GM18517 (cell line): ENCODE results near the gene C1GALT1.
A peak's percentile ranks its signal among the peaks of the same experiment; 100 is the strongest.
"Not testable (repeated sequence)": the region's sequence is repeated elsewhere in the genome, so short reads cannot be mapped to it uniquely, and the experiment has no call there.

ENCODE experiments used
- ATAC-seq: cut with Tn5 transposase; IDR thresholded peaks from one replicate; pipeline ENCODE4 v1.9.1; 2021; ENCODE audit warnings: mild to moderate bottlenecking, moderate library complexity; ENCODE audit not compliant: unreplicated experiment

Gene C1GALT1

DNA sequence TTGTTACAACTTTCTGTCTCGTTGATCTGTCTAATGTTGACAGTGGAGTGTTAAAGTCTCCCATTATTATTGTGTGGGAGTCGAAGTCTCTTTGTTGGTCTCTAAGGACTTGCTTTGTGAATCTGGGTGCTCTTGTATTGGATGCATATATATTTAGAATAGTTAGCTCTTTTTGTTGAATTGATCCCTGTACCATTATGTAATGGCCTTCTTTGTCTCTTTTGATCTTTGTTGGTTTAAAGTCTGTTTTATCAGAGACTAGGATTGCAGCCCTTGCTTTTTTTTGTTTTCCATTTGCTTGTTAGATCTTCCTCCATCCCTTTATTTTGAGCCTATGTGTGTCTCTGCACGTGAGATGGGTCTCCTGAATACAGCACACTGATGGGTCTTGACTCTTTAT is 17.2 kb downstream of the C1GALT1 start:
- ATAC-seq = not testable (repeated sequence)

DNA sequence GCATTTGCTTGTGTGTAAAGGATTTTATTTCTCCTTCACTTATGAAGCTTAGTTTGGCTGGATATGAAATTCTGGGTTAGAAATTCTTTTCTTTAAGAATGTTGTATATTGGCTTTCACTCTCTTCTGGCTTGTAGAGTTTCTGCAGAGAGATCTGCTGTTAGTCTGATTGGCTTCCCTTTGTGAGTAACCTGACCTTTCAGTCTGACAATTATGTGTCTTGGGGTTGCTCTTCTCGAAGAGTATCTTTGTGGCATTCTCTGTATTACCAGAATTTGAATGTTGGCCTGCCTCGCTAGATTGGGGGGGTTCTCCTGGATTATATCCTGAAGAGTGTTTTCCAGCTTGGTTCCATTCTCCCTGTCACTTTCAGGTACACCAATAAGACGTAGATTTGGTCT is 17.9 kb downstream of the C1GALT1 start:
- ATAC-seq = not testable (repeated sequence)

DNA sequence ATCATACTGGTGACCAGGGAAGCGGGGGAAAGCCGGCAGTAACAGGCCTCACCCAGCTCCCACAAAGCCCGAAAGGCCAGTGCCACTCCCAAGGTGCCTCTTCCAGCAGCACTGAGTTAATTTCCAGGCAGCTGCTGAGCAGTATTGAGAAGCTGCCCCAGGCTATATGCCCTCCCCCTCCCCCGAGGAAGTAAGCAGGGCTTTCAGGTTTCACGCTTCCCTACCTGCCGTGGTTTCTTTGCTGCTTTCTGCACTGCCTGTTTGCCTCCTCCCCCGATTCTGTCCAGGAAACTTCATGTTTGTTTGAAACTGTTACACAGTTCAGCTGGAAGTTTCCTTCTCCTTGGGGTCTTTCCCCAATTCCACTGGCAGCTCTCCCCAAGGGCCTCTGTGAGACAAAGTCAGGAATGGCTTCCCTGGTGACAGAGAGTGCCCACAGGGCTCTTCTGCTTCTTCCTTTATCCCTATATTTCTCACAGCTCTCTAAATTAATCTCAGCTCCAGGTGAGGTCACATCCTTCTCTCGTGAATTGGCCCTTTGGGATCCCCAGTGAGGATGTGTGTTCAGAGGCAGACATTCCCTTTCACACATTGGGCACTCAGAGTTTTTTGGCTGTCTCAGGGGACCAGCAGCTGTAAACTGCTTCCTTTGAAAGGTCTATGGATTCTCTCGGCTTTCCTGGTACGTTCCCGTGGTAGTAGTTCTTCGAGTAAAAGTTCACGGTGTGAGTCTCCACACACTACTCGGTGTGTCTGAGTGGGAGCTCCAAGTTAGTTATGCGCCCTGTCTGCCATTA is 19.4 kb downstream of the C1GALT1 start:
- peak; percentile 87 for ATAC-seq

DNA sequence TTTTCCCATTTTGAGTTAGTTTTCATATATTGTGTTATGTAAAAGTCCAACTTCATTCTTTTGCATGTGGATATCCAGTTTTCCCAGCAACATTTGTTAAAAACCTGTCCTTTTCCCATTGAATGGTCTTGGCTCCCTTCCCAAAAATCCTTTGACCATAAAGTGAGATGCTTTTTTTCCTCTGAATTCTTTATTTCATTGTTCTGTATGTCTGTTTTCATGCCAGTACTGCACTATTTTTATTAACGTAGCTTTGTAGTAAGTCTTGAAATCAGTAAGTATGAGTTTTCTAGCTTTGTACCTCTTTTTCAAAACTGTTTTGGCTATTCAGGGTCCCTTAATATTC is 20.0 kb downstream of the C1GALT1 start:
- no peak for ATAC-seq

GRCh38 chr7:7203813-7204575 is 21.6 kb downstream of the C1GALT1 start:
- no peak for ATAC-seq

GRCh38 chr7:7207876-7208275 is 25.5 kb downstream of the C1GALT1 start:
- ATAC-seq = no peak

GRCh38 chr7:7208520-7208919 is 26.2 kb downstream of the C1GALT1 start:
- no peak for ATAC-seq

- no peak for ATAC-seq
Measured at GRCh38 chr7:7209412-7210050, 27.2 kb downstream of the C1GALT1 start.

DNA sequence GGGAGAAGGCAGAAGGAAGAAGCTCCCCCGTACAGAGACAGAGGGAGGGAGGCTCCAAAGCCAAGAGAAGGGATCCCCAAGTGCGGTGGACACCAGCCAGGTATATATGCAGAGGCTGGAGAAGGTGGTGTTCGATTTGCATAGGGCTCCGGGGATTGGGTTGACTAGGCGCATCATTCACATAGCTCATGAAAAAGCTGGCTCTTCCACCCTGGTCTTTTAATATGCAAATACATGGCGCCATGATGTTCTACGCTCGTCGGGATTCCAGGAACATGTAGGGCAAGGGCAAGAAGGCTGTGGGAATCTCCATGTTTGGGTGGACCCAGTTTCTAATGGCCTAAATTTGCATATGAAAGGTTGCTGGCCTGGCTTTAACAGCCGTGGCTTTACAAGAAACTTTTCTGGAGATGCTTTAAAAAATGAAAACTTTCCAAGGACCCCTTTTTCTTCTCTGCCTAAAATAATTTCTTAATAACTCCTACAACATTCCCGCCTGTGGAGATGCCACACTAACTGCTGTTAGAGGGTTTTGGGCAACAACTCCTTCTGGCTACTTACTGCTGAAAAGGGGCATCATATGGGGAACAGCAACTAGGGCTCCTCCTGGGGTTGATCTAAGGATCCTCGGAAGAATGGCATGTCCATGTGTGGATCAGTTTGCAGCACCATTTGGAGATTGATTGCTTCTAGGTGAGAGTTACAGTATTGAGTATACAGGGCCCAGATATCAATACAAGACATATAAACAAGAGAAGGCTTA is 28.3 kb downstream of the C1GALT1 start:
- no peak for ATAC-seq

DNA sequence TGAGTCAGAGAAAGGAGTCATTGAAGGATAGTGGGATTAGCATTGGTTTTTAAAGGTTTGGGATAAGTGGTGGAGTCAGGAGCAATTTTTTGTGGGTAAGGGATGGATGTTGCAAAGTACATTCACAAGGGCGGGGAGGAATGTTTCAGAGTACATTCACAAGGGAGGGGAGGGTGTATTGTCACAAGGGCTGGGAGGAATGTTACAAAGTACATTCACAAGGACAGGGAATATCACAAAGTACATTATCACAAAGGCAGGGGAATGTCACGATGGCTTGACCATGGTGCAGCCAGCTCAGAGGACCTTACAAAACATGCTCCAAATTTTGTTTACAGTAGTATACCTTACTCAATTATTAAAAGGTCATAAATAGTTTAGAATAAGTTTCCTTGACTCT is 30.3 kb downstream of the C1GALT1 start:
- no peak for ATAC-seq

GRCh38 chr7:7214398-7215347 is 32.3 kb downstream of the C1GALT1 start:
- ATAC-seq = no peak

- no peak for ATAC-seq
Measured at GRCh38 chr7:7216279-7216678, 33.9 kb downstream of the C1GALT1 start.

- no peak for ATAC-seq
Measured at GRCh38 chr7:7219216-7219615, 36.9 kb downstream of the C1GALT1 start.

- no peak for ATAC-seq
Measured at GRCh38 chr7:7220821-7221220, 38.5 kb downstream of the C1GALT1 start.

DNA sequence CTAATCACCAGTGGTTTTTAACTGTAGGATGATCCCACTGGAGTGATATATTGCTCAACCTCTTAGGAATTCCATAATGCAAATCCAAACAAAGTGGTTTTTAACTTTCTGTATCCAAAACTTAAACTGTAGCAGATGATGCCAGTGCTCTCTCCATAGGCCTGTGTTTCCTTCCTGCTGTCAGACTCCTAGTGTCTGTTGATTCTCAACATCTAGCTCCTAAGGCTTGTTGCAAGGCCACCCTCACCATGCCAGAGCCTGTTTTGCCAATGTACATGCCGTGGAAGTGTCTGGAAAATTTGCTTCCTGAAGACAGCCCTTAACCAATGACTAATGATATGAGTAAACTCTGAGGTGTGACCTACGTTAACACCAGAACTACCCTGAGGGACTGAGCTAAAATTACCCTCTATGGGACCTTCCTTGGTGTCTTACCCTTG is 39.3 kb downstream of the C1GALT1 start:
- ATAC-seq = no peak

DNA sequence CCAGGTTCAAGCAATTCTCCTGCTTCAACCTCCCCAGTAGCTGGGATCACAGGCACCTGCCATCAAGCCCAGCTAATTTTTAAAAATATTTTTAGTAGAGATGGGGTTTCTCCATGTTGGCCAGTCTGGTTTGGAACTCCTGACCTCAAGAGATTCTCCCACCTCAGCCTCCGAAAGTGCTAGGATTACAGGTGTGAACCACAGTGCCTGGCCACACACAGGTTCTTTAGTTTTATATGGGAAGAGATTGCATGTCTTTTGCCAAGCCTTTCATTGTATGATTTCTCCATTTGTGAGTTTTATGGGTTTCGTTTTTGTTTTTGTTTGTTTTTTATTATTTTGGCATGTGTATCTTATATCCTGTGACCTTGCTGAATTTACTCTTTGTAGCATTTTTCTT is 40.9 kb downstream of the C1GALT1 start:
- ATAC-seq = no peak

- ATAC-seq = no peak
Measured at GRCh38 chr7:7226407-7226806, 44.1 kb downstream of the C1GALT1 start.

- no peak for ATAC-seq
Measured at GRCh38 chr7:7228472-7228871, 46.1 kb downstream of the C1GALT1 start.

DNA sequence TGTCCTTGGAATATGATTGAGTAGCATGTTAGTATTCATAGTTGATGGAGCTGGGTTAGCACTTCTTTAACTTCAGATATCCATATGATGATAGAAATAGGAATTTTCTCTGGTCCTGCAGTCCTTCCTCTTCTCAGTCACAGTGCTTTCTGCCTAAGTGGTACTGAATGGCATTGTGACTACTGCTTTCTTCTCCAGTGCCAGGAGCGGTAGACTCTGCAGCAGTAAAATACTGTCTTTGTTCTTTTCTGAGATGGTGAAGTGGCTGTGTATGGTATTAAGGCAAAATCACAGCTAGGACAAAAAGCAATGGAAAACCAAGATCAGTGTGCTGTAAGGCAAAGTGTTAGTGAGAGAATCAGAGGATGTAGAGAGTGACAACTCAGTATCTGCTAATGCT is 46.6 kb downstream of the C1GALT1 start:
- no peak for ATAC-seq

DNA sequence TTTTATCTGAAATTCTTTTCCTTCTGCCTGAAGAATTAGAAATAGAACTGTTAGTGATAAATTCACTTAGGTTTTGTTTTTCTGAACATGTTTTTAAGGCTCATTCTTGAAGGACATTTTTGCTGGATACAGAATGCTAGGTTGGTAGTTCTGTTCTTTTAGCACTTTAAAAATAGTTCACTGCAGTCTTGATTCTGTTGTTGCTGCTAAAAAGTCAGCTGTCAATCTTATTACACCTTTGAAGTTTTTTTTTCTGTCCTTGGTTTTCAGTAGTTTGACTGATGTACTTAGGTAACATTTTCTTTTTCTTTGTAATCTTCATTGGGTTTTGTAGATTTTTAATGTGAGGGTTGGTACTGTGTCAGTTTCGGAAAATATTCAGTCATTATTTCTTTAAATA is 48.7 kb downstream of the C1GALT1 start:
- ATAC-seq = no peak
